Neutrophil (primary cell): ENCODE measurements around the gene SEMA3A.

Experiments used
- H3K27ac ChIP-seq: fragments of 200-600 bp; sonication (generic); 2 replicates; pipeline ENCODE4 v1.5.1; 2016; ENCODE audit warnings: mild to moderate bottlenecking, moderate library complexity
- H3K27me3 ChIP-seq: fragments of 200-600 bp; sonication (generic); 2 replicates; pipeline ENCODE4 v1.6.0; 2016; ENCODE audit warnings: mild to moderate bottlenecking
- H3K36me3 ChIP-seq: fragments of 200-600 bp; sonication (generic); 2 replicates; pipeline ENCODE4 v1.5.1; 2017
- H3K4me1 ChIP-seq, 2 experiments: fragments of 200-600 bp in 1 of 2; sonication (generic) in 1 of 2; 1 replicate in 1 of 2; 2 replicates in 1 of 2; pipeline versions ENCODE4 v1.5.1 to v1.6.1; 2013 to 2016; ENCODE audit warnings: low read depth in 1 of 2, low read length in 1 of 2, mild to moderate bottlenecking in 1 of 2, moderate library complexity in 1 of 2; ENCODE audit not compliant: control insufficient read depth in 1 of 2, insufficient read depth in 1 of 2
- H3K4me3 ChIP-seq, 2 experiments: fragments of 200-600 bp in 1 of 2; sonication (generic) in 1 of 2; 1 replicate in 1 of 2; 2 replicates in 1 of 2; pipeline ENCODE4 v1.5.1; 2013 to 2016; ENCODE audit warnings: low read depth in 1 of 2, low read length in 1 of 2, mild to moderate bottlenecking in 1 of 2, moderate library complexity in 1 of 2
- H3K9me3 ChIP-seq: fragments of 200-600 bp; sonication (generic); 2 replicates; pipeline ENCODE4 v1.5.1; 2016
- TF ChIP-seq, protein P1 (sequence below): fragments of 200-600 bp; sonication (generic); IDR thresholded peaks from 2 replicates; pipeline ENCODE4 v1.5.1; 2016; ENCODE audit warnings: antibody characterized with exemption

The SEMA3A gene

DNA sequence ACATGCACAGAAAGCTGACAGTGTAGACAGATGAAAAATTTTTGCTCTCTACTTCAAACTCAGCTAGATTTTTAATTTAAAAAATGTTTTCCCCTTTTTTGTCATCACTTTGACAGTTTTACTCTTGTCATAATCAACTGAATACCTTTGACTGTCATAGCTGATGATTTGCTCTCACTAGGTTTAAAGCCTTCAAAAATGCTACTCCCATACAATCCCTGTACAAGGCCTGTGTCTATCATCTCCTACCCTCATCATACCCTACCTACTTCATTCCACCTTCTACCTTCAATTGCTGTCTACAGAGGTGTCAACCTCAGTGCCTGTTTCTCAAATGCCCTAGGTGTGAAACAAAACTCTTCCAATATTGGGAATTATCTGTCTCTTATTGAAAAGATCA, 230.3 kb downstream of the SEMA3A start:
- TF ChIP-seq, protein P1, sequence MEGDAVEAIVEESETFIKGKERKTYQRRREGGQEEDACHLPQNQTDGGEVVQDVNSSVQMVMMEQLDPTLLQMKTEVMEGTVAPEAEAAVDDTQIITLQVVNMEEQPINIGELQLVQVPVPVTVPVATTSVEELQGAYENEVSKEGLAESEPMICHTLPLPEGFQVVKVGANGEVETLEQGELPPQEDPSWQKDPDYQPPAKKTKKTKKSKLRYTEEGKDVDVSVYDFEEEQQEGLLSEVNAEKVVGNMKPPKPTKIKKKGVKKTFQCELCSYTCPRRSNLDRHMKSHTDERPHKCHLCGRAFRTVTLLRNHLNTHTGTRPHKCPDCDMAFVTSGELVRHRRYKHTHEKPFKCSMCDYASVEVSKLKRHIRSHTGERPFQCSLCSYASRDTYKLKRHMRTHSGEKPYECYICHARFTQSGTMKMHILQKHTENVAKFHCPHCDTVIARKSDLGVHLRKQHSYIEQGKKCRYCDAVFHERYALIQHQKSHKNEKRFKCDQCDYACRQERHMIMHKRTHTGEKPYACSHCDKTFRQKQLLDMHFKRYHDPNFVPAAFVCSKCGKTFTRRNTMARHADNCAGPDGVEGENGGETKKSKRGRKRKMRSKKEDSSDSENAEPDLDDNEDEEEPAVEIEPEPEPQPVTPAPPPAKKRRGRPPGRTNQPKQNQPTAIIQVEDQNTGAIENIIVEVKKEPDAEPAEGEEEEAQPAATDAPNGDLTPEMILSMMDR = no peak
- H3K4me1 ChIP-seq = no peaks in the 10 kb centered on the region
- H3K9me3 ChIP-seq = no peaks in the 10 kb centered on the region
- H3K27ac ChIP-seq = no peak overlapping the region
- no peaks in the 10 kb centered on the region for H3K27me3 ChIP-seq
- H3K4me3 ChIP-seq = no peak overlapping the region
- H3K36me3 ChIP-seq = no peaks in the 10 kb centered on the region

DNA sequence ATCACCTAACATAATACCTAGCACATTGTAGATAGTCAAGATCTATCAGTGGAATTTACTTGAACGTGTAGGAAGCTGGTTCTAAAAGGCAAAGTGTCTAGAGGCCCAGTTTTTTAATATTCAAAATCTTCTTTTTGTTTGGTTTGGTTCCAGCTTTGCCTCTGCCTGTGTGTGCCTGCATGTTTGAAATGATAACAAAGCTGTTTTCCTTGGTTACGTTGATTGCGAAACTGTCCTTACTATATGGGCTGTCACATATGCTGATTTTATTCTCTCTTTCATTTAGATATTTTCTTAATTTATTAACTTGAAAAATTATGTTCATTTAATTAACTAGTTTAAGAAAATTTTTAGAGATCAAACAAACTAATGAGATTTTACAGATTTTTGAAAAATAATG, 237.3 kb downstream of the SEMA3A start:
- TF ChIP-seq, protein P1 = no peak
- Histone ChIP-seq H3K4me1 (no peaks in the 10 kb centered on the region), H3K36me3 (no peaks in the 10 kb centered on the region), H3K27me3 (no peaks in the 10 kb centered on the region), H3K9me3 (no peaks in the 10 kb centered on the region), H3K4me3 (no peak overlapping the region), H3K27ac (no peak overlapping the region)

DNA sequence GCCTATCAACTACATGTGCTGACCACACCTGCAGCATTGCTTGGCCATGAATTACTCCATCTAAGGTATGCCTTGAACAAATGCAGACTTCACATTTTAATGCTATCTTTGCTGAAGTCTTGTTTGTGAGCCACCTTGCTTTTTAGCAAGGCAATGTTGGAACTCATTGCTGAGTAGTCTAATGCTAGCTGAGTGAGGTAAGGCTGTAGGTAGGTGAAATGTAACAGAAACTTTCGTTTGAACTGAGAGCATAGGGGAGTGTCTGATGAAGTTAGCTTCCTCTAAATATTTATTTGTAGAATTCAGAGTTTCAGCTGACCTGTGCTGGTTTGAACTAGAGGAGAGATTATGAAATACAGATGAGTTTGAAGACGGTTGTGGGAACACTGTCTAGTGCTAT, 238.5 kb downstream of the SEMA3A start:
- Histone ChIP-seq H3K27me3 (no peaks in the 10 kb centered on the region), H3K27ac (no peak overlapping the region), H3K9me3 (no peaks in the 10 kb centered on the region), H3K4me1 (no peaks in the 10 kb centered on the region), H3K4me3 (no peak overlapping the region), H3K36me3 (no peaks in the 10 kb centered on the region)
- TF ChIP-seq, protein P1 = no peak

DNA sequence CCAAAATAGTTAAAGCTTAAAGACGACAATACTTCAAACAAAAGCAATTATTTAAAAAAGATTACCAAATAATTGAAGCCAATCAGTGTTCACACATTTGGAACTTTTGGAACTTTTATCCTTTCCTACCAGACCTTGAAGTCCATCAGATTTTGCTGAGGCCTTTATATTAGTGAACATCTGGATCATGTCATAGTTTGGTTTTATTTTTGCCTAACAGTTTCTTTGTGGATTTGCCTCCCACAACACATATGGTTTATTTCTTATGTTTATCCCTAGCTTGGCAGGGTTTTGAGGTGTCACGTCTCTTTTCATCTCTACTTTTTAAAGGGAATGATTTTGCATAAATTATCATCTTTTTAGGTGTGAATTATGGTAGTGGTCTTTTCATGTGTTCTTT, 242.4 kb downstream of the SEMA3A start:
- TF ChIP-seq, protein P1 = no peak
- Histone ChIP-seq H3K4me3 (no peak overlapping the region), H3K36me3 (no peaks in the 10 kb centered on the region), H3K9me3 (no peaks in the 10 kb centered on the region), H3K27me3 (no peaks in the 10 kb centered on the region), H3K4me1 (peaks cover 4% of the 10 kb centered on the region in 2 experiments), H3K27ac (no peak overlapping the region)

DNA sequence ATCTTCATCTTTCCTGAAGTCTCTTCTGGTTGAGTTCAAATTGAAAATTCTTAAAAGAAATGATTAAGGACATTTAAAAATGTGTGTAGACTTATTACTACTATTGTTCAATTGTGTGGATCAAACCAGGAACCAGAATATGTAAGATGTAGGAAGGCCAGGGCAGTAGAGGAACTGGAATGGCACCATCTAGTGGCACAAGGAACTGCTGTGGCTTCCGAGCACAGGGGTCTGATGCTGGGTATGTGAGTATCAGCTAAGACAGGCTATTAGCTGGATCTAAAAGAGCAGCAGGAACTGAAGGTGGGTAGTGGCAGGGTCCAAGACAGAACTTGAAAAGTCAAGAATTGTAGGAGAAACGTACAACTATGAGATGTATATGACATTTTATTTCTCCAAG, 247.3 kb downstream of the SEMA3A start:
- peaks cover 12 to 14% of the 10 kb centered on the region in 2 experiments for H3K4me1 ChIP-seq
- H3K36me3 ChIP-seq = no peaks in the 10 kb centered on the region
- H3K27ac ChIP-seq = no peak overlapping the region
- H3K4me3 ChIP-seq = no peak overlapping the region
- TF ChIP-seq, protein P1 = no peak
- H3K27me3 ChIP-seq = no peaks in the 10 kb centered on the region
- H3K9me3 ChIP-seq = no peaks in the 10 kb centered on the region

DNA sequence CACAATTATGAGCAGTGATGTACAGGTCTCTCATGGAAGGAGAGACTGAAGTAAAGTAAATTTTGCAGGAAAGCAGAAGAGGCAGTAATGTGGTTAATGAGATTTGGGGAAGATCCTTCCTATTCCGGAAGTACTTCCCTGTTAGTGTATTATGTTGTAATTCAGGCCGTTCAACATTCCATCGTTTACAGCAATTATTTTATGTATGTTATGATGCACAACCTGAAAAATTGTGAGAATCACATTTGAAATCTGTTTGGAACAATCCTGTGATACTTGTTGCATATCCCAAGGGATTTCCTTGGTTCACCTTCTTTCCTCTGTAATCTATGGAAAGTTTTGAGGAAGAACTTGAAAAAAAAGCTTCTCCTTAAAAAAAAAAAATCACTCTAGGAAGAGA, 247.8 kb downstream of the SEMA3A start:
- Histone ChIP-seq H3K4me3 (no peak overlapping the region), H3K4me1 (peaks cover 12 to 14% of the 10 kb centered on the region in 2 experiments), H3K36me3 (no peaks in the 10 kb centered on the region), H3K27me3 (no peaks in the 10 kb centered on the region), H3K27ac (no peak overlapping the region), H3K9me3 (no peaks in the 10 kb centered on the region)
- TF ChIP-seq, protein P1 = no peak
